Lower leg skin (tissue), 3 donors: Measurements from ENCODE around the gene MEIOSIN.

ENCODE experiments used
- POLR2A ChIP-seq, 2 donors: fragments of 450-650 bp; IDR thresholded peaks; one replicate each; pipeline ENCODE4 v1.6.1; 2016 to 2017; ENCODE audit warnings: antibody characterized with exemption in 2 of 2, mild to moderate bottlenecking in 1 of 2, moderate library complexity in 1 of 2
- TF ChIP-seq, protein P1 (sequence below), 3 donors: fragments of 450-650 bp; IDR thresholded peaks; one replicate each; pipeline ENCODE4 v1.5.1; 2016; ENCODE audit warnings: antibody characterized with exemption in 3 of 3, mild to moderate bottlenecking in 3 of 3, moderate library complexity in 2 of 3

DNA sequence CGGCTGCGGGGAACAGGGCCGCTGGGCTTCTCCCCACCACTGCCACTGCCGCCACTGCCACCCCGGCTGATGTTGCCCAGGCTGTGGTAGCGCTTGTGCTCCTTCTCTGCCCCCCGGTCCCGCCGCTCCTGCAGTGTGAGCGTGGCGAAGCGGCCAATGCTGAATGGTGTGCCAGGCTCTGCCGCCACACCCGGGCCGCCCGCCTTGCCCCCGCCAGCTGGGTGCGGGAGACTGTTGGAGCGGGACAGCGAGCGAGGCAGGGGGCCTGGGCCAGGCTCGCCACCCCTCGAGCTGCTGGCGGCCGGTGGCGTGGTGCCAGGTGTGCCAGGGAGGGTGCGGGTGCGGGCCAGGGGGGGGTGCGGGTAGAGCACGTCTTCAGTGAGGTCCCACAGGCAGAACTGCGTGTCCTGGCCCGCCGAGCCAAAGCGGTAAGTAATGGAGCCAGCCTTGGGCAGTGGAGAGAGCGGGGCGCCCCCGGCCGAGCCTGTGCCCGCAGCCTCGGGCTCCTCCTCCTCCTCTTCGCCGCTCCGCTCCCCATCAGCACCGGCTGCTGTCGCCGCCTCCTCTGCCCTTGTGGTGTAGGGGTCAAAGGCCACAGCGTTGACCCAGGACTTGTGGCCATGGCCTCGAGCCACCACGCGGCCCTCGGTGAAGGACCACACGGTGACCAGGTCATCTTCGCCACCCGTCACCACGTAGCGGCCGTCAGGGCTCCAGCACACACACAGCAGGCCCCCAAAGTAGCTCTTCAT is 52.7 kb downstream of the MEIOSIN start:
- TF ChIP-seq, protein P1, sequence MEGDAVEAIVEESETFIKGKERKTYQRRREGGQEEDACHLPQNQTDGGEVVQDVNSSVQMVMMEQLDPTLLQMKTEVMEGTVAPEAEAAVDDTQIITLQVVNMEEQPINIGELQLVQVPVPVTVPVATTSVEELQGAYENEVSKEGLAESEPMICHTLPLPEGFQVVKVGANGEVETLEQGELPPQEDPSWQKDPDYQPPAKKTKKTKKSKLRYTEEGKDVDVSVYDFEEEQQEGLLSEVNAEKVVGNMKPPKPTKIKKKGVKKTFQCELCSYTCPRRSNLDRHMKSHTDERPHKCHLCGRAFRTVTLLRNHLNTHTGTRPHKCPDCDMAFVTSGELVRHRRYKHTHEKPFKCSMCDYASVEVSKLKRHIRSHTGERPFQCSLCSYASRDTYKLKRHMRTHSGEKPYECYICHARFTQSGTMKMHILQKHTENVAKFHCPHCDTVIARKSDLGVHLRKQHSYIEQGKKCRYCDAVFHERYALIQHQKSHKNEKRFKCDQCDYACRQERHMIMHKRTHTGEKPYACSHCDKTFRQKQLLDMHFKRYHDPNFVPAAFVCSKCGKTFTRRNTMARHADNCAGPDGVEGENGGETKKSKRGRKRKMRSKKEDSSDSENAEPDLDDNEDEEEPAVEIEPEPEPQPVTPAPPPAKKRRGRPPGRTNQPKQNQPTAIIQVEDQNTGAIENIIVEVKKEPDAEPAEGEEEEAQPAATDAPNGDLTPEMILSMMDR (IDR thresholded peaks at IDR 0.05): no peak
- no peak for TF ChIP-seq POLR2A (IDR thresholded peaks at IDR 0.05)
